HG03442 (cell line): ENCODE data around the gene ZBTB9.
"Not testable (repeated sequence)": the region's sequence is repeated elsewhere in the genome, so short reads cannot be mapped to it uniquely, and the experiment has no call there.

Source experiments
- ATAC-seq: cut with Tn5 transposase; IDR thresholded peaks from one replicate; pipeline ENCODE4 v1.9.1; 2021; ENCODE audit warnings: mild to moderate bottlenecking, moderate library complexity; ENCODE audit not compliant: unreplicated experiment

ZBTB9 gene

DNA sequence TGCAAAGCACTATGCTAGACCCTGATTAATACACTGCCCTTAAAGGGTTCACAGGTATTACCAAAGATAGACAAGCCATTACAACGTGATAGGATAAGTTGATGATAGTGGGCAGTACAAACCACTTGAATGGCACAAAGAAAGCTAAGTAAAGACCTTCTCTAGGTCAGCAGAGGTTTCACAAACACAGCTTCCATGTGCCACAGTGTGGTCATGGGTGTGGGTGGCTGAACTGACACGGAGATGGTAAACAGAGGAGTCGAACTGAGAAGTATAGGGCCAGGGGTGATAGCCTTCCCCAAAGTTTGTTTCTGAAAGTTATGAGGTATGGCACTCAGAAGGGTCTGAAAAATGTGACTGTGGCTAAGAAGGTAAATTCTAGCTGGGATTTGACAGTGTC, 4.3 kb downstream of the ZBTB9 start:
- ATAC-seq = no peak

DNA sequence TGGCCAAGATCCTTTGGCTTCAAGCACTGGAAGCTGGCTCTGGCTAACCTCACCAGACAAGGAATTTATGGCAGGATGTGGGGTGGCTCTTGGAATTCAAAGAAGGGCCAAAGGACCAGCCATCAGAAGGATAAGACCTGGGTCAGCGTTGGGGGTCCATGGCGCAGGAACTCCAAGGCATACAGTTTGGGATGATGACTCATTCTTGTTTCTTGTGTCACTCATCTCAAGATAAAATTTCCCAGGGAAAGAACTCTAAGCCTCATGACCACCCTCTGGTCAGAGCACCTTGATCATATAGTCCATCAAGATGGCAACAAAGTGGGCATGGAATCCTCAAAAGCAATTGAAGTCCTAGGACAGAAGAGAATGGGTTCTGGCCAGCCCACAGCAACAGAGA, 4.8 kb downstream of the ZBTB9 start:
- no peak for ATAC-seq

DNA sequence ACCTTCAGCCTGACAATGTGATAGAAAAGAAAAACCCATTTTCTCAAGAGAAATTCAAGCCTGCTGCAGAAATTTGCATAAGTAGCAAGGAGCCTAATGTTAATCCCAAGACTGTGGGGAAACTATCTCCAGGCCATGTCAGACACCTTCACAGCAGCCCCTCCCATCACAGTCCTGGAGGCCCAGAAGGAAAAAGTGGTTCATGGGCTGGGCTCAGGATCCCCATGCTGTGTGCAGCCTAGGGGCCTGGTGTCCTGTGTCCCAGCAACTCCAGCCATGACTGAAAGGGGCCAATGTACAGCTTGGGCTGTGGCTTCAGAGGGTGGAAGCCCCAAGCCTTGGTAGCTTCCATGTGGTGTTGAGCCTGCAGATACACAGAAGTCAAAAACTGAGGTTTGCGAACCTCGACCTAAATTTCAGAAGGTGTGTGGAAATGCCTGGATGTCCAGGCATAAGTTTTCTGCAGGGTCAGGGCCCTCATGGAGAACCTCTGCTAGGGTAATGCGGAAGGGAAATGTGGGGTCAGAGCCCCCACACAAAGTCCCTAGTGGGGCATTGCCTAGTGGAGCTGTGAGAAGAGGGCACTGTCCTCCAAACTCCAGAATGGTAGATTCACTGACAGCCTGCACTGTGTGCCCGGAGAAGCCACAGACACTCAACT, 11.8 kb downstream of the ZBTB9 start:
- no peak for ATAC-seq

DNA sequence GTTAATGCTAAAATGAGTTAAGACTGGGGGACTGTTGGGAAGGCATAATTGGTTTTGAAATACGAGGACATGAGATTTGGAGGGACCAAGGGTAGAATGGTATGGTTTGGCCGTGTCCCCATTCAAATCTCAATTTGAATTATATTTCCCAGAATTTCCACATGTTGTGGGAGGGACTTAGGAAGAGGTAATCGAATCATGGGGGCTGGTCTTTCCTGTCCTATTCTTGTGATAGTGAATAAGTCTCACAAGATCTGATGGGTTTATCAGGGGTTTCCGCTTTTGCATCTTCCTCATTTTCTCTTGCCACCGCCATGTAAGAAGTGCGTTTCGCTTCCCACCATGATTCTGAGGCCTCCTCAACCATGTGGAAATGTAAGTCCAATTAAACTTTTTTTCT, 12.7 kb downstream of the ZBTB9 start:
- ATAC-seq = no peak

DNA sequence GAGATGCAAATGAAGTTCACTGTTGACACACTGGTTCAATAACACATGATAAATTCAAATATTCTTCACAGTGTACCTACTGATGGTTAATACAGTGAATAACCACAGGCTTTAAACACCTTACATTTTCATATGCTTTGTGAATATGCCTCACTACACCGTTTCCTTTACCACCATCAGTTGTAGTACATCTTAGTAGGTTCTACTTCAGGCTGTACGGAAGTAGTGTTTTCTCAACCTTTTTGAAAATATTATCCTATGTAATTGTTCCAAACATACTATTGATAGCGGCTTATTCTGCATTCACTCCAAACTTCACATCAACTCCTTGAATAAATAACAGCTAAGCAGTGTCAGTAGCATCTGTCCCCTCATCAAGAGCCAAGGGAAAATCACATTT, 15.3 kb downstream of the ZBTB9 start:
- ATAC-seq = no peak

DNA sequence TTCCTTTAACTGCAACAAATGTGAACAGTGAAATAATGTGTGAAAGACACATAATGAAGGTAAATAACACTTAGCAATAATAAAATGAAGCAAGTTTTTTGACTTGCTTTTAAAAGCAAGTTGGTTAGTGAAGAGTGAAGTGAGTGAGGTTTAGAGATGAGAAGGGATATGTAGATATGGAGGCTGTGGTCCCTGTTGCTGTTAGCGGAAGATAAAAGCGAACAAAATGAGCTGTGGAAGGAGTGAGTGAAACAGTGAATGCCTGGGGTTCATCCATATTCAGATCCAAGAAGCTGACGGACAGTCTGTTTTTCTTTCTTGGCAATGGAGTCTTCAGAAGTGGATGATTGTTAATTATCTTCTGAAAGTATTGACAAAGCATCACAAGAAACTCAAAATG, 23.5 kb downstream of the ZBTB9 start:
- no peak for ATAC-seq

DNA sequence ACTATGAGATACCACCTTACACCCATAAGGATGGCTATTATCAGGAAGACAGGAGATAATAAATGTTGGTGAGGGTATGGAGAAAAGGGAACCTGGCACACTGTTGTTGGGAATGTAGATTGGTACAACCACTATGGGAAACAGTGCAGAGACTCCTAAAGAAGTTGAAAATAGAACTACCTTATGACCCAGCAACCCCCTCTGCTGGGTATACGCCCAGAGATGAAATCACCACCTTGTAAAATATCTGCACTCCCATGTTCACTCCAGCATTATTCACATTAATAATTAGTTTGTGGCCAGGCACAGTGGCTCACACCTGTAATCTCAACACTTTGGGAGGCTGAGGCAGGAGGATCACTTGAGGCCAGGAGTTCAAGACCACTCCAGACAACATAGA, 26.8 kb downstream of the ZBTB9 start:
- no peak for ATAC-seq

DNA sequence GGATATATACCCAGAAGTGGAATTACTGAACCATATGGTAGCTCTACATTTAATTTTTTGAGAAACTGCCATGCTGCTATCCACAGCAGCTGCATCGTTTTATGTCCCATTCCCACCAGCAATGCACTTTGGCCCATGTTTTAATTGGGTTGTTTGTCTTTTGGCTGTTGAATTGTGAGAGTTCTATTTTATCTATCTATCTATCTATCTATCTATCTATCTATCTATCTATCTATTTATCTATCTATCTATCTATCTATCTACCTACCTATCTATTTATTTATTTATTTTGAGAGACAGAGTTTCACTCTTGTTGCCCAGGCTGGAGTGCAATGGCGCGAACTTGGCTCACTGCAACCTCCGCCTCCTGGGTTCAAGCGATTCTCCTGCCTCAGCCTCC, 28.2 kb downstream of the ZBTB9 start:
- ATAC-seq = not testable (repeated sequence)

DNA sequence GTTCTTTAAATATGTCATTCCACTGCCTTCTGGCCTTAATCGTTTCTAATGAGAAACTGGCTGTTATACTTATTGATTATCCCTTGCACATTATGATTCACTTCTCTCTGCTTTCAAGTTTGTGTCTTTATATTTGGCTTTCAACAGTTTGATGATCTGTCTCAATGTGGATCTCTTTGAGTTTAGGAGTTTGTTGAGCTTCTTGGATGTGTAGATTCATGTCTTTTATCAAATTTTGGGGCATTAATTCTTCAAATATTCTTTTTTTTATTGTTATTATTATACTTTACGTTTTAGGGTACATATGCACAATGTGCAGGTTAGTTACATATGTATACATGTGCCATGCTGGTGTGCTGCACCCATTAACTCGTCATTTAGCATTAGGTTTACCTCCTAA, 29.3 kb downstream of the ZBTB9 start:
- no peak for ATAC-seq

DNA sequence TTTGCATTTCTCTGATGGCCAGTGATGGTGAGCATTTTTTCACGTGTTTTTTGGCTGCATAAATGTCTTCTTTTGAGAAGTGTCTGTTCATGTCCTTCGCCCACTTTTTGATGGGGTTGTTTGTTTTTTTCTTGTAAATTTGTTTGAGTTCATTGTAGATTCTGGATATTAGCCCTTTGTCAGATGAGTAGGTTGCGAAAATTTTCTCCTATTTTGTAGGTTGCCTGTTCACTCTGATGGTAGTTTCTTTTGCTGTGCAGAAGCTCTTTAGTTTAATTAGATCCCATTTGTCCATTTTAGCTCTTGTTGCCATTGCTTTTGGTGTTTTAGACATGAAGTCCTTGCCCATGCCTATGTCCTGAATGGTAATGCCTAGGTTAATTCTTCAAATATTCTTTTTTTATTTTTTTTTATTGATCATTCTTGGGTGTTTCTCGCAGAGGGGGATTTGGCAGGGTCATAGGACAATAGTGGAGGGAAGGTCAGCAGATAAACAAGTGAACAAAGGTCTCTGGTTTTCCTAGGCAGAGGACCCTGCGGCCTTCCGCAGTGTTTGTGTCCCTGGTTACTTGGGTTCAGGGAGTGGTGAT, 30.4 kb downstream of the ZBTB9 start:
- ATAC-seq = not testable (repeated sequence)

DNA sequence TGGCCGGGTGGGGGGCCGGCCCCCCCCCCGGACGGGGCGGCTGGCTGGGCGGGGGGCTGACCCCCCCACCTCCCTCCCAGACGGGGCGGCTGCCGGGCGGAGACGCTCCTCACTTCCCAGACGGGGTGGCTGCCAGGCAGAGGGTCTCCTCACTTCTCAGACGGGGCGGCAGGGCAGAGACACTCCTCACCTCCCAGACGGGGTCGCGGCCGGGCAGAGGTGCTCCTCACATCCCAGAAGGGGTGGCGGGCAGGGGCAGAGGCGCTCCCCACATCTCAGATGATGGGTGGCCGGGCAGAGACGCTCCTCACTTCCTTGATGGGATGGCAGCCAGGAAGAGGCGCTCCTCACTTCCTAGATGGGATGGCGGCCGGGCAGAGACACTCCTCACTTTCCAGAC, 31.3 kb downstream of the ZBTB9 start:
- ATAC-seq = not testable (repeated sequence)

DNA sequence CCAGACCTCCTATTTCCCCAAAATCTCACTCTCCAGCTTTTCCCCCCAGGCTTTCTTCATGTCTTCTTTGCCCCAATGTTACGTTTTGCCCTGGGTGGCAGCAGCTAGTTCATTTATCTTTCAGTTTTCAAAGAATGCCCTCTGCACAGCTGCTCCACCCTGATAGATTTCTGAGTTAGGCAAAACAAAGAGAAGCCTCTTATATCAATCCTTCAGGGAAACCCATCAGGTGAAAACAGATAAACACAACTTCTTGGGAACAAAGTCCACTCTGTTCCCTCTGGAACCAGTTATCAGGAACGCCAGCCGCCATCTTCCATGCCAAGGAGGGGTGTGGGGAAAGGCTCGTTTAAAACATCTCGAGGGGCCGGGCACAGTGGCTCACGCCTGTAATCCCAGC, 34.0 kb downstream of the ZBTB9 start:
- no peak for ATAC-seq

DNA sequence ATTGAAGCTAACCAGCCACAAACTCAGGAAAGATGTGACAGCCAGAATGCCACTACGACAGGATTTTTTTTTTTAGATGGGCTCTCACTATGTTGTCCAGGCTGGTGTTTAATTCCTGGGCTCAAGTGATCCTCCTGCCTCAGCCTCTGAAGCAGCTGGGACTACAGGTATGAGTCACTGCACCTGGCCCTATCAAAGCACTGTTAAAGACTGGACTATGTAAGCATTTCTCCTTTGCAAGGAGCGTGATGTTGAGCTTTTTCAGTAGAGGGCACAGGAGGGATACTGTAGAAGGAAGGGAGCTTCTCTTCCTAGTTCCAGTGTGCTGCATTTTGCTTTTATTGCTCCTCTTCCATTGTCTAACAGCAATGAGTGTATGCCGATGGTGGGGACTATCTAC, 35.8 kb downstream of the ZBTB9 start:
- no peak for ATAC-seq

DNA sequence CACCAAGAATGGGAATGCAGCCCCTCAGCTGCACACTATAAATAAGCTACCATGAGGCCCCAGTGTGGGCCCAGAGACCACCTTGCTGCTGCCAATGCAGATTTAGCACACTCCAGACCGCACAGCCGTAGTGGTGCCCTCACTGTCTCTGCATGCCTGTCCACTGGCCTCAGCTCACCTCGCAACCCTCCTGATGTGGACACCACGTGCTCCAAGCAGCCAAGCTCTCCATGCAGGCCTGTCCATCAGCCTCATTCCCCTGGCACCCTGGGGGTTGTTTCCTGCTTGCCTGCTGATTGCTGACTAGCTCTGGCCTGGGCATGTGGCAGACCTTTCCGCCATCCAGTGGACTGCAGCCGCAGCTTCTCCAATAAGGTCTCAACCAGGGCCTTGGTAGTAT, 36.2 kb downstream of the ZBTB9 start:
- ATAC-seq = no peak

DNA sequence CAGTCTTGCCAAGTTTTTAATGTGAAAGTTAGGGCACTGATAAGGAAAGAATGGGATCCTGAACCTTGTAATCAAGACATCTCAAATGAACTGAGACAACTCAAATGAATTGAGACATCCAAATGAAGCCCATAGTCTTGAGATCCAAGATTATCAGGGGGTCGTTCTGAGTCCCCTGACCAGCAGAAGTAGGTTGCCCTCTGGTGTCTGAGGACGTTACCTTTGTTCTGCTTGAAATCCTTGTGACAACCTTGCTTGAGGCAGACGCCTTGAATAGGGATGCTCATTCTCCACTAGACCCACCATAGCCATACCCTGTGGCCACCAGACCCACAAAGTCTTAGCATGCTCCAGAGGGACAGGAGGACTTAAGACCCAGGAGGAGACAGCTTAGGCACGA, 37.7 kb downstream of the ZBTB9 start:
- ATAC-seq = no peak

DNA sequence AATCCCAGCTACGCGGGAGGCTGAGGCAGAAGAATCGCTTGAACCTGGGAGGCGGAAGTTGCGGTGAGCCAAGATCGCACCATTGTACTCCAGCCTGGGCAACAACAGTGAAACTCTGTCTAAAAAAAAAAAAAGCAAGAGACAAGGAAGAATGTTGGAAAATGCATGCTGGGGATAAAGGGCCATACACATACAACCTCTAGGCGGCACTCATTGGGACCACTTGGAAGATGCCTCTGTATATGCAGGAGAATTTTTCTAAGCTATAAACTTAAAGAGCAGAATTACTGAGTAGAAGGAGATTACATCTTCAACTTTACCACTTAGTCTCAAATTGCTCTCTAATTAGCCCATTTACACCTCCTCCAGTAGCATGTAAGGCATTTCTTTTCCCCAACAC, 42.8 kb downstream of the ZBTB9 start:
- ATAC-seq = no peak

DNA sequence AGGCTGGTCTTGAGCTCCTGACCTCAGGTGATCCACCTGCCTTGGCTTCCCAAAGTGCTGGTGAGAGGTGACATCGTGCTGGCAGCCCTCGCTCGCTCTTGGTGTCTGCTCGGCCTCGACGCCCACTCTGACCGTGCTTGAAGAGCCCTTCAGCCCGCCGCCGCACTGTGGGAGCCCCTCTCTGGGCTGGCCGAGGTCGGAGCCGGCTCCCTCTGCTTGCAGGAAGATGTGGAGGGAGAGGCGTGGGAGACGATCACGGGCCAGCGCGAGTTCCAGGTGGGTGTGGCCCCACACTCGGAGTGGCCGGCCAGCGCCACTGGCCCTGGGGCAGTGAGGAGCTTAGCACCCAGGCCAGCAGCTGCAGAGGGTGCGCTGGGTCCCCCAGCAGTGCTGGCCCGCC, 48.1 kb downstream of the ZBTB9 start:
- no peak for ATAC-seq

DNA sequence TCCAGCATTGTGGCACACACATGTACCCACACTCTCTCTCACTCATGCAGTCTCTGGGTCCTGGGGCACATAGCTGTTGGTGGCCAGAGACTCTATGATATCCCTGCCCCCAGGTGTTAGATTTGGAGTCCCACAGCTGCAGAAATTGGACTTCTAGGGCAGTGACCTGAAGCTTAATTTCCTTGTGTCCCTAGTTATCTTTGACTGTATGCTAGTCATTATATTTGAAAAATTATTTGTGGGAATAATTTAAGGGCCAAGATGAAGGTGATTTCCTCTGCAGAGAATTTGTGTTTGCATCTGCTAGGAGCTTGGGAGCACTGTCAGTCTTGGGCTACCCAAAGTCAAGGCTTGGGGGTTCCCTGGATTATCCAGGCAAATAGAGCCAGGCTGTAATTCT, 50.1 kb downstream of the ZBTB9 start:
- no peak for ATAC-seq

DNA sequence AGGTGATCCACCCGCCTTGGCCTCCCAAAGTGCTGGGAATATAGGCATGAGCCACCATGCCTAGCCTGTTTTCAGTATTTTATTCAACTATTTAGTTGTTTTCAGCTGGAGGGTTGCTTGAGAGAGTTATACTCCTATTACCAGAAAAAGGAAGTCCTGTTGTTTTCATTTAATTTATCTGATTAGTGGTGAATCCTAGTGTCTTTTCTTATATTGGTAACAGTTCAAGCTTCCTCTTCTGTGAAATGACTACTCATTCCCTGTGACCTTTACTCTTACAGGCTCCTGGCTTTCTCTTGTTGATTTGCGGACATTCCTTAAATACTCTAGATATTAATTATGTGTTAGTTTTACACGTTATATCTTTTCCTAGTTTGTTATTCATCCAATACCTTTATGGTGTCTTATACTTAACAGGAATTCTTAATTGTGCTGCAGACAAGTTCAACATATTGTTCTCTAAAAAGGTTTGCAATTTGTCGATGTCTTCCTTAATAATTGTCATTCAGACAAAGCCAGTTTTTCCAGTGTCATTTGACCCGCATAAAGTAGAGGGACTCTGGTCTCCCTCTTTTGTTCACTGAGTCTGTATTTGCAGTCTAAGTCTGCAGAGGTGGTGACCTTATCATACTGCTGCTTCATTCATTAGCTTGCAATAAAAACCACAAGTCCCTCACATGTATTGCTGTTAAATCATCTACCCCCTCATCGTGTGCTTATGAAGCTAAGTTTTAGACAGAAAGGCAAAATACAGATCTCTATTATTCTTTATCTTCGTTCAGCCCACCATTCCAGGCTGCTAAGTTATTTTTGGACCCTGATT, 51.4 kb downstream of the ZBTB9 start:
- ATAC-seq = no peak
